ENCODE measurements around the gene PRR12. TPM values are rescaled to one million over a fixed set of nuclear protein-coding genes. Genes with fewer than 3 reads are reported as not detected.

The PRR12 gene
- total RNA-seq, 4 donors from 2014 or later = 12.2 to 54.7 (median 30.0) TPM

GRCh38 chr19:49660338-49660961, 69.5 kb downstream of the PRR12 start:
- in situ Hi-C loops (cut with MboI; ENCODE audit: low pct_ligation_motif_present in 1 of 4, low pct_unique_long_range_greater_than_20kb in 1 of 4, low sequenced_read_pairs in 3 of 4) = loop anchor here in 1 of 4 donors (10.0 kb wide), 1 partner anchor 76 kb away; the partner anchor contains the start of genes NOSIP and PRRG2
- no peak overlapping the region for H3K4me3 ChIP-seq
- H3K4me1 ChIP-seq = peaks cover 0 to 16% (median 11%) of the 10 kb centered on the region in 4 donors
- WGBS, 2 donors (ENCODE audit: low coverage in 1 of 2) = 87% methylated on average over 15 of the region's 15 CpGs; no CpG with 5 or more reads in 1 of the 2 donors
- H3K27ac ChIP-seq = no peak overlapping the region
- no peaks in the 10 kb centered on the region for H3K27me3 ChIP-seq
- no peaks in the 10 kb centered on the region for H3K9me3 ChIP-seq
- no peak for DNase-seq
- TF ChIP-seq EP300 (IDR thresholded peaks at IDR 0.05; ENCODE audit: low read depth) = no peak
- no peak for TF ChIP-seq POLR2A (IDR thresholded peaks at IDR 0.05)
- no peak for TF ChIP-seq POLR2AphosphoS5 (IDR thresholded peaks at IDR 0.05)
- no peak for TF ChIP-seq CTCF (IDR thresholded peaks at IDR 0.05)
- H3K36me3 ChIP-seq = peaks cover 0 to 33% (median 16%) of the 10 kb centered on the region in 4 donors
- intact Hi-C loops (cut with DNase I; ENCODE audit: low total_unique reads) = no loop called here

- Histone ChIP-seq H3K36me3 (peaks cover 0 to 26% (median 11%) of the 10 kb centered on the region in 4 donors), H3K4me1 (peaks cover 7 to 25% (median 21%) of the 10 kb centered on the region in 4 donors), H3K27me3 (no peaks in the 10 kb centered on the region), H3K9me3 (no peaks in the 10 kb centered on the region), H3K27ac (no peak overlapping the region), H3K4me3 (no peak overlapping the region)
- 96% methylated on average over 16 of the region's 16 CpGs; no CpG with 5 or more reads in 1 of the 2 donors for WGBS, 2 donors (ENCODE audit: low coverage in 1 of 2)
- intact Hi-C loops (cut with DNase I; ENCODE audit: low total_unique reads) = no loop called here
- in situ Hi-C loops (cut with MboI; ENCODE audit: low pct_ligation_motif_present in 1 of 4, low pct_unique_long_range_greater_than_20kb in 1 of 4, low sequenced_read_pairs in 3 of 4) = loop anchor here in 1 of 4 donors (10.0 kb wide), 1 partner anchor 77 kb away; the partner anchor contains the start of genes NOSIP and PRRG2
- TF ChIP-seq POLR2AphosphoS5 (IDR thresholded peaks at IDR 0.05) = no peak
- TF ChIP-seq EP300 (IDR thresholded peaks at IDR 0.05; ENCODE audit: low read depth) = no peak
- no peak for TF ChIP-seq CTCF (IDR thresholded peaks at IDR 0.05)
- TF ChIP-seq POLR2A (IDR thresholded peaks at IDR 0.05) = no peak
- DNase-seq = no peak
Measured at GRCh38 chr19:49662011-49662410, 71.0 kb downstream of the PRR12 start.

GRCh38 chr19:49663224-49663623, 72.2 kb downstream of the PRR12 start:
- Histone ChIP-seq H3K27ac (peak overlapping the region in 3 of 4 donors; percentile 88 to 96 (median 94)), H3K27me3 (no peaks in the 10 kb centered on the region), H3K4me3 (no peak overlapping the region), H3K4me1 (peaks cover 7 to 25% (median 22%) of the 10 kb centered on the region in 4 donors), H3K9me3 (no peaks in the 10 kb centered on the region), H3K36me3 (peaks cover 0 to 14% (median 7%) of the 10 kb centered on the region in 4 donors)
- 88% methylated on average over 12 of the region's 12 CpGs; no CpG with 5 or more reads in 1 of the 2 donors for WGBS, 2 donors (ENCODE audit: low coverage in 1 of 2)
- intact Hi-C loops (cut with DNase I; ENCODE audit: low total_unique reads) = no loop called here
- TF ChIP-seq CTCF (IDR thresholded peaks at IDR 0.05) (no peak), EP300 (IDR thresholded peaks at IDR 0.05; ENCODE audit: low read depth) (no peak), POLR2AphosphoS5 (IDR thresholded peaks at IDR 0.05) (no peak), POLR2A (IDR thresholded peaks at IDR 0.05) (no peak)
- DNase-seq = no peak
- in situ Hi-C loops (cut with MboI; ENCODE audit: low pct_ligation_motif_present in 1 of 4, low pct_unique_long_range_greater_than_20kb in 1 of 4, low sequenced_read_pairs in 3 of 4) = loop anchor here in 1 of 4 donors (10.0 kb wide), 1 partner anchor 78 kb away; the partner anchor contains the start of genes NOSIP and PRRG2

- in situ Hi-C loops (cut with MboI; ENCODE audit: low pct_ligation_motif_present in 1 of 4, low pct_unique_long_range_greater_than_20kb in 1 of 4, low sequenced_read_pairs in 3 of 4) = loop anchor here in 1 of 4 donors (10.0 kb wide), 1 partner anchor 80 kb away; the partner anchor contains the start of genes NOSIP and PRRG2
- Histone ChIP-seq H3K4me3 (peak overlapping the region; percentile 63 to 93 (median 80)), H3K36me3 (peaks cover 0 to 14% (median 4%) of the 10 kb centered on the region in 4 donors), H3K4me1 (peaks cover 7 to 25% (median 22%) of the 10 kb centered on the region in 4 donors), H3K9me3 (no peaks in the 10 kb centered on the region), H3K27me3 (no peaks in the 10 kb centered on the region), H3K27ac (peak overlapping the region; percentile 88 to 100 (median 95))
- peak; percentile 94 for DNase-seq
- peak in 4 of 5 experiments; percentile 33 to 68 (median 48) for TF ChIP-seq CTCF (IDR thresholded peaks at IDR 0.05)
- no peak for TF ChIP-seq EP300 (IDR thresholded peaks at IDR 0.05; ENCODE audit: low read depth)
- TF ChIP-seq POLR2AphosphoS5 (IDR thresholded peaks at IDR 0.05) = peak; percentile 89 to 92 (median 91)
- peak; percentile 73 for TF ChIP-seq POLR2A (IDR thresholded peaks at IDR 0.05)
- intact Hi-C loops (cut with DNase I; ENCODE audit: low total_unique reads) = no loop called here
- WGBS, 2 donors (ENCODE audit: low coverage in 1 of 2) = 1 to 2% methylated on average over 5 to 51 of the region's 53 CpGs
Measured at GRCh38 chr19:49664171-49665035, 73.4 kb downstream of the PRR12 start.
